DMS 273 (cell line): ENCODE data around the gene RASGRF2.
"Not testable (repeated sequence)": the region's sequence is repeated elsewhere in the genome, so short reads cannot be mapped to it uniquely, and the experiment has no call there.

Source experiments
- DNase-seq: peaks from one replicate; lab custom pipeline; 2025; ENCODE audit not compliant: unreplicated experiment; lab: John Stamatoyannopoulos, UW

The RASGRF2 gene

DNA sequence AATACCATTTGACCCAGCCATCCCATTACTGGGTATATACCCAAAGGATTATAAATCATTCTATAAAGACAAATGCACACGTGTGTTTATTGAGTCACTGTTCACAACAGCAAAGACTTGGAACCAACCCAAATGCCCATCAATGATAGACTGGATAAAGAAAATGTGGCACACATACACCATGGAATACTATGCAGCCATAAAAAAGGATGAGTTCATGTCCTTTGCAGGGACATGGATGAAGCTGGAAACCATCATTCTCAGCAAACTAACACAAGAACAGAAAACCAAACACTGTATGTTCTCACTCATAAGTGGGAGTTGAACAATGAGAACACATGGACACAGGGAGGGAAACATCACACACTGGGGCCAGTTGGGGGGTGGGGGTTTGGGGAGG is 302.6 kb downstream of the RASGRF2 start:
- not testable (repeated sequence) for DNase-seq

DNA sequence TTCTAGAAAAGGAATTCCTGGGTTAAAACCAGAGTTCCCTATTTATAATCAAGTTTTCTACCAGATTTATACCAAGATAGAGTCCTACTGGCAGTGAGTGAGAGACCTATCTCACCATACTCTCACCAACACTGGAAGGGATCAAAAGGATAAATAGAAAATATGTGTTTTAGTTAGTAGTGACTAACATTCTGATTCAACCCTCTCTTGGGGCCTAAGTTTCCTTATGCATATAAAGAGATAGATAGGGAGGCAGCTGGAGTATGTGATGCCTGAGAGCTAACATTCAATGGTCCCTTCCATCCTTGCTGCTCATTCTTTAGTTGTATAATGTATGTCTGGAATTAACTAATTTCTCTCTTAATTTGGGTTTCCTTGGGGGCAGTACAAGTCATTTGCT is 304.9 kb downstream of the RASGRF2 start:
- no peak for DNase-seq

DNA sequence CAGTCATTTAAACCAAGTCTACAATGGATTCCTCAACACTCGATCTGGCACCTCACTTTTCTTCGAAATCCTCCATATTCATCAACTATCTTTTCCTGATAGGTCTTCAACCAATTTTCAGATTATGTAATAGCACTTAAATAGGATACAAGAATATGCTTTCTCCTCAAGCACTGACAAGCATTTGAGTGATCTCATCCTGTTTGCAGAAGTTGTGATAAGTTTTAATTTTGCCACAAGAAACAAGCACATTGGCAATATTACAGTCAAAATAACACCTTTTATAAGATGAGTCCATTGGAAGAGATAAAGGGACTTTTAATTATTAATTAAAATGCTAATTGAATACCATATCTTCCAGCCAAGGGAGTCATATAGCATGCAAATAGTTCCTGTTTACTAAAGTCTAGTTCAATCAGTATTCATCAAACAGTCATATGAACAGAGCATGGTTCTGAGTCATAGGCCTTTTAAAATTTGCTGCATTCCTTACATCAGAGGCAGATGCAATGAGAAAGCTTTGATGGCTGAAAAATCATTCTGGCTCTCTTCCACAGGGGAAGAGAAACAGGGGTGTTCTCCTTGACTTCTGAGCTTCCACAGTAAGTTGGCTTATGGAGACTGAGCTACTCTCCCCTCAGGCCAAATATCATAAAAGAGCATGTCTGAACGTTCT is 308.5 kb downstream of the RASGRF2 start:
- no peak for DNase-seq

DNA sequence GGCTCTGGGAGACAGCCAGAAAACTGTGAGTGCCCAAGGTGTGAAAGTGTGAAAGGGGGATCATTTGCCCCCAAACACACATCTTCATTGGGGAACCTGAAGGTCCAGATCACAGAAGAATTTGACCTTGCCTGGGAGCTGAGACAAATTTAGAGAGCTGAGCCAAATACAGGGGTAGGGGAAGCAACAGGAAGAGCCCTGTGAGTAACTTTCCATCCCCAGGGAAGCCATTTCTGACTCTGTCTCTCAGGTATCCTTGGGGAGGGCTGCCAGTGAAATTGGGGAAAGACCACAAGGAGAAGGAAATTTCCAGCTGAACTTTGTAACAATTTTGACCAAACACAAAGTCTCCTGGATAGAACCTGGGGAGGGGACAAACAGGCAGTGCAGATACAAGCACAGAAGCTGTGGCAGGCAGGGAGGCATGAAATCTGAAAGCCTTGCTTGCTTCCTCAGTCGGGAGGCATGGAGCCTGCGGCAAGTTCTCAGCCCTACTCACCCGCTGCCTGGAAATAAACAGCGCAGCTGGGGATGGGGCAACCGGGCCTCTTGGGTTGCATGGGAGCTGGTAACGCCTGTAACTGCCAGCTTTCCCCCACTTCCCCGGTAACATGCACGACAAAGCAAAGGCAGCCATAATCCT is 309.7 kb downstream of the RASGRF2 start:
- no peak for DNase-seq

DNA sequence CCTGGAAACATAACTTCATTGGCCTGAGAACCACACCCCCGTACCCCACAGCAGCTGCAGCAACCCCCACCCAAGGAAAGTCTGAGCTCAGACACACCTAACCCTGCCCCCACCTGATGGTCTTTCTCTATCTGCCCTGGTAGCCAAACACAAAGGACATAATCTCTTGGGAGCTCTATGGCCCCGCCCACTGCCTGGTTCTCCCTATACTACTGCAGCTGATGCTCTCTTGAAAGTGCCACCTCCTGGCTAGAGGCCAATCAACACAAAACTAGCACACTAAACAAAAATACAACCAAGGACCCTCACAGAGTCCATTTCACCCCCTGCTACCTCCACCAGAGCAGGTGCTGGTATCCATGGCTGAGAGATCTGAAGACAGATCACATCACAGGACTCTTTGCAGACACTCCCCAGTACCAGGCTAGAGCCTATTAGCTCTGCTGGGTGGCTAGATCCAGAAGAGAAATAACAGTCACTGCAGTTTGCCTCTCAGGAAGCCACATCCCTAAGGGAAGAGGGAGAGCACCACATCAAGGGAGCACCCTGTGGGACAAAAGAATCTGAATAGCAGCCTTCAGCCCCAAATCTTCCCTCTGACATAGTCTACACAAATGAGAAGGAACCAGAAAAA is 310.3 kb downstream of the RASGRF2 start:
- peak; percentile 6 for DNase-seq
